GM12878 (cell line): ENCODE data around the gene AP1M2. TPM values are rescaled to one million over a fixed set of nuclear protein-coding genes. Genes with fewer than 3 reads are reported as not detected.

Experiments
- EGR1 ChIP-seq, 2 experiments: IDR thresholded peaks; 1 replicate in 1 of 2; 2 replicates in 1 of 2; pipeline ENCODE4 v1.6.1; 2011 to 2012; ENCODE audit warnings: low read depth in 2 of 2, low read length in 2 of 2, borderline replicate concordance in 1 of 2, mild to moderate bottlenecking in 1 of 2, moderate library complexity in 1 of 2
- ETV6 ChIP-seq, 2 experiments: fragments of 450-650 bp in 1 of 2; IDR thresholded peaks in 1 of 2; conservative IDR thresholded peaks in 1 of 2; 2 replicates each; pipeline ENCODE4 v1.6.1; 2014; ENCODE audit warnings: antibody characterized with exemption in 1 of 2, borderline replicate concordance in 1 of 2, low read depth in 1 of 2, mild to moderate bottlenecking in 1 of 2, moderate library complexity in 1 of 2
- HDGF ChIP-seq: fragments of 450-650 bp; IDR thresholded peaks from 2 replicates; pipeline ENCODE4 v1.6.1; 2016; ENCODE audit warnings: antibody characterized with exemption
- IRF3 ChIP-seq: fragments of 450-650 bp; IDR thresholded peaks from 2 replicates; pipeline ENCODE4 v1.6.1; 2014; ENCODE audit warnings: mild to moderate bottlenecking
- KAT2A ChIP-seq: conservative IDR thresholded peaks from 2 replicates; pipeline ENCODE4 v1.6.1; 2011; ENCODE audit warnings: low read depth, low read length; ENCODE audit not compliant: control insufficient read depth
- NFYA ChIP-seq: IDR thresholded peaks from 2 replicates; pipeline ENCODE4 v1.6.1; 2011; ENCODE audit warnings: low read depth, mild to moderate bottlenecking, low read length, improper control_type of control experiment, borderline replicate concordance
- PAX5 ChIP-seq: IDR thresholded peaks from 2 replicates; pipeline ENCODE4 v1.6.1; 2011; ENCODE audit warnings: low read depth, low read length, borderline replicate concordance
- POLR2AphosphoS5 ChIP-seq: IDR thresholded peaks from 2 replicates; pipeline ENCODE4 v1.6.1; 2011; ENCODE audit warnings: mild to moderate bottlenecking, low read length, inconsistent platforms
- ZNF687 ChIP-seq: fragments of 450-650 bp; IDR thresholded peaks from 2 replicates; pipeline ENCODE4 v1.6.1; 2017; ENCODE audit warnings: mild to moderate bottlenecking, moderate library complexity
- ZSCAN29 ChIP-seq: fragments of 450-650 bp; IDR thresholded peaks from 2 replicates; pipeline ENCODE4 v1.6.1; 2017; ENCODE audit warnings: mild to moderate bottlenecking, moderate library complexity
- polyA plus RNA-seq, 11 experiments: library from polyadenylated mRNA; depleted of rRNA in 4 of 11; unstranded in 6 of 11; stranded (reverse) in 5 of 11; fragments of >200 nt; fragmentation: Nextera tagmentation in 4 of 11; fragmentation: Illumina TruSeq in 1 of 11; extraction: Ambion mirVana in 4 of 11; extraction: Trizol in 1 of 11; gene quantifications; 1 replicate in 1 of 11; 2 replicates in 10 of 11; pipeline versions ENCODE4 v1.2.1 to v1.2.3, GENCODE V29; 2011 to 2016; ENCODE audit warnings: inconsistent platforms in 2 of 11, missing spikeins in 2 of 11, low read depth in 1 of 11
- total RNA-seq, 4 experiments: library from RNA; depleted of rRNA in 3 of 4; stranded (reverse); fragments of >200 nt in 3 of 4; fragmentation: Illumina TruSeq in 1 of 4; extraction: Trizol in 1 of 4; gene quantifications; 2 replicates each; pipeline versions ENCODE4 v1.2.1 to v1.2.3, GENCODE V29; 2013 to 2021

AP1M2 gene
- total and polyA plus RNA-seq, 10 of the 15 experiments (the other 5 are each of a cell fraction or from before 2014, with no cell fraction given): 0.72 TPM; not detected in 9

- no peak for TF ChIP-seq ZNF687
- no peak for TF ChIP-seq HDGF
- no peak for TF ChIP-seq PAX5
- no peak for TF ChIP-seq IRF3
- TF ChIP-seq POLR2AphosphoS5: no peak
- no peak for TF ChIP-seq NFYA
- 0 out of 4 replicates have a peak, but pooled peaks of 1 of the 2 experiments have one; percentile 30 for TF ChIP-seq ETV6 (conservative IDR thresholded peaks at IDR 0.05 in 1 of 2, IDR thresholded peaks at IDR 0.05 in 1 of 2; ENCODE audit: borderline replicate concordance in 1 of 2, low read depth in 1 of 2)
- no peak for TF ChIP-seq ZSCAN29
- peak in 1 of 2 experiments; percentile 19; a peak in 1 of 3 replicates for TF ChIP-seq EGR1 (IDR thresholded peaks at IDR 0.05; ENCODE audit: borderline replicate concordance in 1 of 2, low read depth in 2 of 2, low read length in 2 of 2)
- no peak for TF ChIP-seq KAT2A
Observed at GRCh38 chr19:10567656-10568055, 19.5 kb downstream of the AP1M2 start (continued).
